Stimulated activated effector memory CD8-positive, alpha-beta T cell treated with anti-CD3 and anti-CD28 coated beads, Interleukin-12 subunit alpha, Interleukin-12 subunit beta, amount 100 ng/mL, for 72 hours (primary cell): ENCODE results near the gene RRM2.

Source experiments
- ATAC-seq: fragments of 150-1000 bp; cut with Tn5 transposase; 2 replicates; pipeline ENCODE4 v1.10.0; 2021
- DNase-seq, 2 donors: peaks; one replicate each; pipeline ENCODE4 v3.0.0; 2021 to 2022; ENCODE audit warnings: low spot score in 2 of 2
- H3K27ac Mint-ChIP-seq: one replicate; pipeline ENCODE4 v1.8.0; 2022; ENCODE audit warnings: mild to moderate bottlenecking, mixed read lengths
- H3K36me3 Mint-ChIP-seq: one replicate; pipeline ENCODE4 v1.8.0; 2022; ENCODE audit warnings: mild to moderate bottlenecking, mixed read lengths
- H3K4me1 Mint-ChIP-seq: one replicate; pipeline ENCODE4 v1.8.0; 2022; ENCODE audit warnings: mixed read lengths
- H3K4me3 Mint-ChIP-seq: one replicate; pipeline ENCODE4 v1.8.0; 2022; ENCODE audit warnings: mild to moderate bottlenecking, mixed read lengths
- H3K9me3 Mint-ChIP-seq: one replicate; pipeline ENCODE4 v1.8.0; 2022; ENCODE audit warnings: mixed read lengths

RRM2 gene

GRCh38 chr2:10119027-10119325 is 3.6 kb upstream of the RRM2 start:
- ATAC-seq (no peak), DNase-seq (no peak)
- Mint-ChIP-seq H3K4me1 (peaks cover 34% of the 10 kb centered on the region), H3K36me3 (peaks cover 40% of the 10 kb centered on the region), H3K4me3 (no peak overlapping the region), H3K9me3 (no peaks in the 10 kb centered on the region), H3K27ac (no peak overlapping the region)

- Mint-ChIP-seq H3K9me3 (no peaks in the 10 kb centered on the region), H3K4me1 (peaks cover 35% of the 10 kb centered on the region), H3K36me3 (peaks cover 47% of the 10 kb centered on the region), H3K27ac (peak overlapping the region; percentile 77), H3K4me3 (peak overlapping the region; percentile 79)
- ATAC-seq (no peak), DNase-seq (no peak)
Measured at GRCh38 chr2:10119601-10120157, 2.9 kb upstream of the RRM2 start.

- DNase-seq (peak; percentile 84 to 95), ATAC-seq (peak; percentile 75)
- H3K9me3 Mint-ChIP-seq = no peaks in the 10 kb centered on the region
- H3K4me1 Mint-ChIP-seq = peaks cover 42% of the 10 kb centered on the region
- peaks cover 53% of the 10 kb centered on the region for H3K36me3 Mint-ChIP-seq
- peak overlapping the region; percentile 79 for H3K4me3 Mint-ChIP-seq
- peak overlapping the region; percentile 77 for H3K27ac Mint-ChIP-seq
Measured at GRCh38 chr2:10120158-10120876, 2.2 kb upstream of the RRM2 start.

- DNase-seq = no peak
- Mint-ChIP-seq H3K4me3 (peak overlapping the region; percentile 79), H3K4me1 (peaks cover 48% of the 10 kb centered on the region), H3K27ac (peak overlapping the region; percentile 77), H3K9me3 (no peaks in the 10 kb centered on the region), H3K36me3 (peaks cover 60% of the 10 kb centered on the region)
- ATAC-seq = no peak
Measured at GRCh38 chr2:10120877-10121574, 1.5 kb upstream of the RRM2 start.

GRCh38 chr2:10123281-10123680 is 742 bp downstream of the RRM2 start:
- H3K9me3 Mint-ChIP-seq = no peaks in the 10 kb centered on the region
- peak overlapping the region; percentile 77 for H3K27ac Mint-ChIP-seq
- DNase-seq = peak in 1 of 2 donors; percentile 69
- H3K4me3 Mint-ChIP-seq = peak overlapping the region; percentile 79
- peaks cover 83% of the 10 kb centered on the region for H3K36me3 Mint-ChIP-seq
- no peak for ATAC-seq
- H3K4me1 Mint-ChIP-seq = peaks cover 46% of the 10 kb centered on the region

- no peak for DNase-seq
- ATAC-seq = no peak
- H3K9me3 Mint-ChIP-seq = no peaks in the 10 kb centered on the region
- H3K36me3 Mint-ChIP-seq = peaks cover 96% of the 10 kb centered on the region
- peaks cover 53% of the 10 kb centered on the region for H3K4me1 Mint-ChIP-seq
- peak overlapping the region; percentile 77 for H3K27ac Mint-ChIP-seq
- H3K4me3 Mint-ChIP-seq = peak overlapping the region; percentile 79
Measured at GRCh38 chr2:10124538-10125045, 2.1 kb downstream of the RRM2 start.

GRCh38 chr2:10125842-10126631 is 3.5 kb downstream of the RRM2 start:
- no peak for ATAC-seq
- H3K36me3 Mint-ChIP-seq = peaks cover 100% of the 10 kb centered on the region
- H3K9me3 Mint-ChIP-seq = no peaks in the 10 kb centered on the region
- peak overlapping the region; percentile 79 for H3K4me3 Mint-ChIP-seq
- no peak for DNase-seq
- H3K27ac Mint-ChIP-seq = peak overlapping the region; percentile 77
- peaks cover 44% of the 10 kb centered on the region for H3K4me1 Mint-ChIP-seq

GRCh38 chr2:10126632-10127026 is 4.1 kb downstream of the RRM2 start:
- Mint-ChIP-seq H3K4me1 (peaks cover 39% of the 10 kb centered on the region), H3K36me3 (peaks cover 100% of the 10 kb centered on the region), H3K4me3 (no peak overlapping the region), H3K9me3 (no peaks in the 10 kb centered on the region), H3K27ac (no peak overlapping the region)
- ATAC-seq (no peak), DNase-seq (no peak)

- Mint-ChIP-seq H3K27ac (peak overlapping the region; percentile 27), H3K4me1 (peaks cover 31% of the 10 kb centered on the region), H3K4me3 (peak overlapping the region; percentile 3)
Measured at GRCh38 chr2:10128420-10128819, 5.9 kb downstream of the RRM2 start.

GRCh38 chr2:10129490-10129889 is 7.0 kb downstream of the RRM2 start:
- DNase-seq = no peak
- H3K36me3 Mint-ChIP-seq = peaks cover 96% of the 10 kb centered on the region
- H3K27ac Mint-ChIP-seq = no peak overlapping the region
- no peaks in the 10 kb centered on the region for H3K9me3 Mint-ChIP-seq
- H3K4me1 Mint-ChIP-seq = peaks cover 24% of the 10 kb centered on the region
- no peak overlapping the region for H3K4me3 Mint-ChIP-seq
- ATAC-seq = no peak

More at GRCh38 chr2:10128420-10128819, 5.9 kb downstream of the RRM2 start:
- Mint-ChIP-seq H3K9me3 (no peaks in the 10 kb centered on the region), H3K36me3 (peaks cover 100% of the 10 kb centered on the region)
- ATAC-seq (no peak), DNase-seq (no peak)

- no peak for ATAC-seq
- H3K36me3 Mint-ChIP-seq = peaks cover 80% of the 10 kb centered on the region
- H3K4me1 Mint-ChIP-seq = peaks cover 11% of the 10 kb centered on the region
- no peaks in the 10 kb centered on the region for H3K9me3 Mint-ChIP-seq
- DNase-seq = no peak
- peak overlapping the region; percentile 2 for H3K27ac Mint-ChIP-seq
- no peak overlapping the region for H3K4me3 Mint-ChIP-seq
Measured at GRCh38 chr2:10132043-10132575, 9.6 kb downstream of the RRM2 start.

- Mint-ChIP-seq H3K4me1 (peaks cover 11% of the 10 kb centered on the region), H3K27ac (peak overlapping the region; percentile 2), H3K9me3 (no peaks in the 10 kb centered on the region), H3K4me3 (no peak overlapping the region), H3K36me3 (peaks cover 75% of the 10 kb centered on the region)
- ATAC-seq (peak; percentile 5), DNase-seq (no peak)
Measured at GRCh38 chr2:10132596-10132995, 10.1 kb downstream of the RRM2 start.

GRCh38 chr2:10132996-10133647 is 10.6 kb downstream of the RRM2 start:
- ATAC-seq = no peak
- peaks cover 70% of the 10 kb centered on the region for H3K36me3 Mint-ChIP-seq
- no peaks in the 10 kb centered on the region for H3K9me3 Mint-ChIP-seq

GRCh38 chr2:10135296-10136089 is 13.0 kb downstream of the RRM2 start:
- DNase-seq (no peak), ATAC-seq (peak; percentile 26)
- Mint-ChIP-seq H3K36me3 (peaks cover 63% of the 10 kb centered on the region), H3K4me1 (peaks cover 3% of the 10 kb centered on the region), H3K9me3 (no peaks in the 10 kb centered on the region), H3K4me3 (no peak overlapping the region), H3K27ac (peak overlapping the region; percentile 61)

More at GRCh38 chr2:10132996-10133647, 10.6 kb downstream of the RRM2 start:
- H3K4me3 Mint-ChIP-seq = no peak overlapping the region
- H3K27ac Mint-ChIP-seq = no peak overlapping the region
- peaks cover 10% of the 10 kb centered on the region for H3K4me1 Mint-ChIP-seq
- DNase-seq = no peak
